GM21447 (cell line): ENCODE results near the gene CASS4.
A peak's percentile ranks its signal among the peaks of the same experiment; 100 is the strongest.
"Not testable (repeated sequence)": the region's sequence is repeated elsewhere in the genome, so short reads cannot be mapped to it uniquely, and the experiment has no call there.

ENCODE experiments used
- ATAC-seq: cut with Tn5 transposase; IDR thresholded peaks from one replicate; pipeline ENCODE4 v1.9.1; 2021; ENCODE audit not compliant: unreplicated experiment

CASS4 gene

DNA sequence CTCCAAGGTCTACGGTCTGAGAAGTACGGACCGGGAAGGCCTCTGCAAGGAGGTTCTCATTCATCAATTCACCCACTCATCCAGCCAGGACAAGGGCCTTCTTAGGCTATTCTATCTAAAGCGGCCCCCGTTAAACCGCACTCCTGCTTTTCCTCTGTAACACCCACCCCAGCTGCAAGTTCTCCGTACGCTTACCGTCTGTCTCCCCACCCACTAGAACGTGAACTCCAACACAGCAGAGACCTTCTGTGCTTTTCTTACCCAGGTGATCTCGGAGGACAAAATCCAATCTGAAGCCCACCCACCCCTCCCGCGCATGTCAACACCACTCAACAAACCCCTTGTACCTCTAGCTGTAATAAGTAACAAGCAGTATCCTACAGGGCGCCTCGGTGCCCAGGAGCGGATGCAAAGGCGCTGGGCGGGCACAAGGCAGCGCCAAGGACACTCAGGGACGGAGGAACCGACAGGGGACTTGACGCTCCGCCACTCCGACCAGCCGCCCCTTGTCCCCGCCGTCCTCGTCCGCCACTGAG is 20.4 kb upstream of the CASS4 start:
- peak; percentile 37 for ATAC-seq

DNA sequence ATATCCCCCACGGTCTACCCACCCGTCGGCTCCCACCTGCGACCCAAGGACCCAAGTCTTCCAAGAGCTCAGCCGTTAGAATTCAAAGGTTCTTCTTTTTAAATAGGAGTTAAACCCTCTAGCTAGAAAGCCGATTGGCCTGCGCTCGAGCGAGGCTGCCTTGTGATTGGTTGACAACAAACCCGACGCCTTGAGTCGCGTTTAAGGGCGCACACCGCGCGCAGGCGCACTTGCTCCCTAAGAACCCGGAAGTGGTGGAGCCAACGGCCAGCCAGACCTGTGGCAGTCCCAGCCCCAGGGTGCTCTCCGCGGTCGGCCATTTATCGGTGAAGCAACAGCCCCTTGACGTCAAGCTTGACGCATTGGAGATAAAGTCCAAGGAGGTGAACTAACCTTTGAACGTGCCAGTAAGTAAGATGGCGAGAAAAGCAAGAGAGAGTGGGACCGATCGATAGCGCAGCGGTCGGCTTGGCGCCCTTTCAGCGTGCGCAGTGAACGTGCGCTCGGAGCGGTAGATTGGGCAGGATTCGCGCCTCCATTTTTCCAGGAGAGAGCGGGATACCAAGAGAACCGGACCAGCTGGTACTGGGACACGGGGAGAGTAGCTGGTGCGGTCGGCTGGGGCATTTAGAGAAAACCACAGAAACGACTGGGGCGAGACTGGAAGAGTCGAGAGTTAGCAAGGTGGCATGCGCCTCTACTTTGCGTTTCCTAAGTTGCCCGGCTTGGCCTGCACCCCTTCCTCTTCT is 19.8 kb upstream of the CASS4 start, which contains the start of the genes AURKA and CSTF1:
TSS of gene AURKA (minus strand) at position 84 of the 749 bp plus-strand sequence. CDS start 4,018 bp downstream, outside the sequence.
TSS of gene CSTF1 (plus strand) at position 514 of the 749 bp plus-strand sequence. CDS start 2,908 bp downstream, outside the sequence.
- peak; percentile 89 for ATAC-seq

DNA sequence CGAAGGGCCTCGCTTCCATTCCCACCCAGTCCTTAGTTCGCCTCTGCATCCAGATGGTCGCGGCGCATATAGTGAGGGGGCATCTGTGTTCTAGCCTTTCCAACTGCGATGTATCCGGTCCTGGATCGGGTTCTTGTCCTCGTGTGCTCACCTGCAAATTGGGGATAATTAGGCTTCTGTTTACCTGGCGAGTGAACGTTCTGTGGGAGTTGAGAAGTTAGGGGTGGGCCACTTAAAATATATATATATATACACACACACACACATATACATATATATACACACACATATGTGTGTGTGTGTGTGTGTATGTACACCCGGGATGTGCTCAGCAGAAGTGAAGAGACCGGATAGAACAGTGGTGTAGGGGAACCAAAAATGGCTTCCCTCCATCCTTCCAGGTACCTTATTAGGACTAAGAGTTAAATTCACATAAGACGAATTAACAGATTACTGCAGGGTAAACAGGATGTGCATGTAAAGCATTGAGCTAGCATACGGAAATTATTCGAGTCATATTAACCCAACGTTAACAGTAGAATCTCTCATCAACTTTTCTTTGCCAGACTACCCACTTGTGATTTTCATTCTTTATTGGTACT is 19.1 kb upstream of the CASS4 start:
- ATAC-seq = no peak

DNA sequence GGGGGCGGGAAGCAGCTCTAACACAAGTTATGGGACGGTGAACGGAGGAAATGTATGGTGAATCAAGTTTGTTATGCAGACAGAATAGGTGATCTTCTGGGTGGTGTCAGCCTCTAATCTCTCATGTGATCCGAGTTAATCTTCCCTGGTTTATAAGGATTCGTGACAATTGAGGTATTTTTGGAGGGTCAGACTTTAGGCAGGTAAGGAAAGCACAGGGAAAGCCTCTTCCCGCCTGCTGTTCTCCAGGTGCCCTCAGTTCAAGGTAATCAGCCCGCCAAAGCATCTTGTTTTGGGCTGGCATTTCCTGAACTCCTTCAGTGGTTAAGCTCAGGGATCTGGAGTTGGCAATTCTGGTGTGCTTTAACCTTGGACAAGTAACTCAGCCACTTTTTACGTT is 18.4 kb upstream of the CASS4 start:
- ATAC-seq = no peak

DNA sequence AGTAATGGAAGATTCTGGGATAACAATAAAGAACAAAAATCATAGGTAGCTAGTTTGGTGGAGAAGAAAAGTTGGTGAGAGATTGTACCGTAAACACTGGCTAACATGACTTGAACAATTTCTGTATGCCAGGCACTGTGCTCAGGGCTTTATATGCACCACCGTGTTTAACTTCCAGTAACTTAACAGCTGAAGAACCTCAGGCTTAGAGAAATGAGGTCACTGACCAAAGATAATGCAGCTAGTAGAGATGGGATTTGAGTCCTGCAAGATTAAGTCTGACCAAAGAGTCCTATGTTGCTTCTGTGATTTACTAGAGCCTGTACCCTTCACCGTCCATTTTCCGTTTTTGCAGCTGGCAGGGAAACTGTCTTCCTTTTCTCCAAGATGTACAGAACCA is 16.9 kb upstream of the CASS4 start:
- ATAC-seq = no peak

DNA sequence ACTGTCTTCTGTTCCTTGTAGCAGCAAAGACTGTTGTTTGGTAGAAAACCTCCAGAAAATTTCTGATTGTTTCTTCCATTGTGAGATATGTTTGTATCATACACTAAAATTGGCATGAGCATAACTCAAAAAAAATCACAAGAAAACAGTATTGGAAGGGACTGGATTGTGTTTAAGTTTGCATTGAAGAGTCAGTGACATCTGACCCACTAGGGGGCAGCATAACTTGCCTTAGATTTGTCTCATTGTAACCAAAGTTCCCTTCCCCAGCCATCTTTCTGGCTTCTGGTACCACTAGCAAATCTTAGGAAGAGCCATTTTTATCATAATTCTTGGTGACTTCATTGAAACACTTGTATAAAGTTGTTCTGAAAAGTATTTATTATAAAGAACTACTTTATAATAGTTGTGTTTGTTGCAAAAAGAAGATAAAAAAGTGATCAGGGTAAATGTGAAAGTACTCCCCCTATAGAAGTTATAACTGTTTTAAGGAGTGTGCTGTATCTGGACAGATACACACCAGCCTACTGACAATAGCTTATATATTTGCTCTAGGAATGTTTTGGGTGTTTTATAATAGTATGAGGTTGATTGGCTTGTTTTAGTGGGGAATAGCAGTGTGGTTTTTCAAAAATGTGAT is 11.9 kb upstream of the CASS4 start:
- no peak for ATAC-seq

DNA sequence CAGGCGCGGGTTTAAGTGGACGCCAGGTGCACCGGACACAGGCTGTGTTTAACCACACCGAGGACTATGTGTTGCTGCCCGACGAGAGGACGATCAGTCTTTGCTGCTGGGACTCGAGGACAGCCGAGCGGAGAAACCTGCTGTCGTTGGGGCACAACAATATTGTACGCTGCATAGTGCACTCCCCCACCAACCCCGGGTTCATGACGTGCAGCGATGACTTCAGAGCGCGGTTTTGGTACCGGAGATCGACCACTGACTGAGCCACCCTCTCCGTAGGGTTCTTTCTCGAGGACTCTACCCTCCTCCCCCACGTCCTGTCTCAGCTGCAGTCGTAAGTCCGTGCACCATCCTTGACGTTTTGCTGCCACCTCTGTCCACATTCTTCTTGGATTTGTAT is 8.6 kb upstream of the CASS4 start:
- no peak for ATAC-seq

DNA sequence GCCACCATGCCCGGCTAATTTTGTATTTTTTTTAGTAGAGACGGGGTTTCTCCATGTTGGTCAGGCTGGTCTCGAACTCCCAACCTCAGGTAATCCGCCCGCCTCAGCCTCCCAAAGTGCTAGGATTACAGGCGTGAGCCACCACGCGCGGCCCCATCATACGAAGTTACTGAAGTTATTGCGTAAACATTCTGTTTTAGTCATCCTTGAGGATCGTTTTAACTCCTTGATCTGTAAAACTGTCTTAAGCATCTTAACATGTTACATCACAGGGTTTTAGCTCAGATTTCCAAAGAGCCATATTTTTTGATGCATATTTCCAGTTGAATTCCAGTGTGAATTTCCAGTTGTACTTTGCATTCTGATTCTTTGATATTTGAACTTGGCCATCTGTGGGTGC is 6.7 kb upstream of the CASS4 start:
- ATAC-seq = not testable (repeated sequence)

DNA sequence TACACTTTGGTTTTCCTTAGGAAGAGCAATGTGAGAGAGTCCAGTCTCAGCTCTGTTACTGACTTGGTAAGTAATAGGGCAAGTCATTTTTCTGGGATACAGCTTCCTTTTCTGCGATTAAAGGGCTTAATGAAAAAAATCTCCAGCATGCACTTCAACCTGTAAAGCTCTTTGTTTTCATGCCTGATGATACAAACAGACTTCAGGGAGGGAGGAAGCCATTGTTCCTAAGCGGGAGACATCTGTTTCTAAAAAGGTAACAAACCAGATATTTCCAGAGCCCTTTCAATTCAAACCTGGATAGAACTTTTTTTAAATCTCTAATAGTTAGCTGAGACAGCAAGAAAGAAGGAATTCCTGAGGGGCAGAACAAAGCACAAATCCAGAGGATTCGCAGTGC is 5.2 kb upstream of the CASS4 start:
- no peak for ATAC-seq

DNA sequence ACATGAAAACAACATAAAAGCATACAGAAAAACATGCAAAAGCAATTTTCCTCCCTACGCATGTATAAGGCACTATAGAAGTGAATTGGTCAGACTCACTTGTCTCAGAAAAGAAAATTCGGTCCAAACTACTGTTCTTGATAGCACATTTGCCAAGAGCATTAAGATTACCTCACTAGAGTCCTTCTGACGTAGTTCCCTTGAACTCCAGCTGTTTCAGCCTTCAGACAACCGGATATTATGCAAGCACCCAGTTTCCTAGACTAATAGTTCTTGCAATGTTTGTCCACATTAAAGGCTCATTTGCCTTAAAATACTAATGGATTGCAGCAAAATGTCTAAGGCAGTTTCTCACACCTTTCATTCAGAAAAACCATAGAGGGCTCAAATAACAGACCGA is 2.5 kb upstream of the CASS4 start:
- no peak for ATAC-seq

DNA sequence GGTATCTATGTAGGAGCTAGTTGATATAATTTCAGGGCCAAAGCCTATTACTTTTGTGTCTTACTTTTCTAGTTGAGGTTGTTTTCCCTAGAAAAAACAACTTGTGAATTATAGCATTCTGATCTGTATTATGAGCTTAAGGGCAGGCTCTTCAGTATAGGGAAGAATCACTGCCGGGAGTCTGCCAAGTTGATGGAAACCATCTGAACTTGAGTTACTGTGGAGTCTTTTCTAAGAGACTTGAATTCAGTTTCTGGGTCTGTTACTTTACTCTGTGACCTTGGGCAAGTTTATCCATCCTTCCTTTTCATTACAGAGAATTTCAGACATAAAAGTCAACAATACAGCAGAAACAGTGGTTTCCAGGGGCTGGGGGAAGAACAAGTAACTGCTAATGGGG is 2.1 kb upstream of the CASS4 start:
- ATAC-seq = no peak

DNA sequence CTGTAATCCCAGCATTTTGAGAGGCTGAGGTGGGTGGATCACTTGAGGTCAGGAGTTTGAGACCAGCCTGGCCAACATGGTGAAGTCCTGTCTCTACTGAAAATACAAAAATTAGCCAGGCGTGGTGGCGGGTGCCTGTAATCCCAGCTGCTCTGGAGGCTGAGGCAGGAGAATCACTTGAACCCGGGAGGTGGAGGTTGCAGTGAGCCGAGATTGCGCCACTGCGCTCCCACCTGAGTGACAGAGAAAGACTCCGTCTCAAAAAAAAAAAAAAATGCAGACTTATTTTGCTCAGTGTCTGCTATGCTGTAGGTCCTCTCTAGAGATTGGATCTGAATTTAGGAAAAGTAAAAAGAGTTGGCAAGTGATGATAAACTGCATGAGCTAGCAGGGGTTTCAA is 773 bp upstream of the CASS4 start:
- ATAC-seq = not testable (repeated sequence)

DNA sequence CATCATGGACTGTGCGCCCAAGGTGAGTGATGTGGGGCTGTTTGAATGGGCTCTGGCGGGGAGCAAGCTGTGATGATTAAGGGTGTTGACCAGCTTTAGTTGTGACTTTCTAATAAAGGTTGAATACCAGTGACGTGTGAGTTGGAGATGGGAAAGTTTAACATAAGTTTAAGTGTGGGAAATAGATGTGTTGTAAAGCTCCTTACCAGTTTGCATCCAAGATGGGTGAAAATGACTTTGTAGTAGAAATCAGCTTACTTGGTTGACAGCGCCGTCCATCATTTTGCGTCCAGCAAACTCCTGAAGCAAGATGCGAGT is 372 bp downstream of the CASS4 start:
- no peak for ATAC-seq

DNA sequence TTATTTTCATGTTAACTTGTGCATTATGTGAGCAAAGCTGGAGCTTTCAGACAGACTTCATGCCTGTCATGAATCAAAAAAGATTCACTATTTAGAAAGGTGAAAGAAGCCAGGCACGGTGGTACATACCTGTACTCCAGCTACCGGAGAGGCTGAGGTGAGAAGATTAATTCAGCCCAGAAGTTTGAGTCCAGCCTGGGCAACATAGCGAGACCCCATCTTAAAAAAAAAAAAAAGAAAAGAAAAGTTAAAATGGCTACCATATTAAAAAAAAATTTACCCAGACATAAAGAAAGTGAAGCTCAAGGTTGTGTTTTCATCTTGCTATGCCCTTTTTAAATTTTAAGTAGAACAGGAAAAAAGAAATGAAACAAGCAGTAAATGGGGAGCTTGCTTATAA is 889 bp downstream of the CASS4 start:
- ATAC-seq = no peak

DNA sequence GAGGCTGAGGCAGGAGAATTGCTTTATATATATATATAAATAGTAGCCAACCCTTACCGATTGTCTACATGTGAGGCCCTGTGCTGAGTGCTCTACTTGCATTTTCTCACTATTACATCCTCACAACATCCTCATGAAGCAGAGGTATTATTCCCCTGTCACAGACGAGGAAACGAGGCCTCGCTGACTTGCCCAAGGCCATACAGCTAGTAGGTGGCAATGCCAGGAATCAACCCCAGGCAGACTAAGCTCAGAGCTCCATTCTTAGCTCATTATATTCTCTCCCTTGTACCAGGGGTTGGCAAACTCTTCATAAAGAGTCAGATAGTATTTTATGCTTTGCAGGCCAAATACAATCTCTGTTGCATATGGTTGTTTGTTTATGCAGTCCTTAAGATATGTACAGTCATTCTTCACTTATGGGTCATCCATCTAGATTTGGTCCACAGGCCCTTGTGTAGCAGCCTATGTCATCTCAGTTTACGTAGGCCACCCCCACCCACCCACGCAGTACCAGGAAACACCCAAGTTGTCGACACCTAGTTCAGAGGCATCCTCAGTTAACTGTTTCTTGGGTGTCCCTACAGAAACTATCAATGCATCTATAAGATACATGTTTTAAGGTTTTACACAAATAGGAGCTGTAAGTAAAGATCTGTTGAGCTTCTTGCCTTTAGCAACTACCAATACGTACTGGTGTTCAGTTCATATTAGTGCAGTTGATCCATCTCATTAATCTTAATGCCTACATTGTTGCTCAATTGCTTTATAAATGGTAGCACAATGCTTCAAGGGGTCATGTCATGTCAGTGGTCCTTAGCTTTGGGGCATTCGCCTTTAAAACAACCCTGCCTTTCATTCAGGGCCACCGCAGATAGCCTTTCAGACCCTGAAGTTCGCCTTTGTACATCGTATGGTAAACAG is 3.0 kb downstream of the CASS4 start:
- no peak for ATAC-seq

DNA sequence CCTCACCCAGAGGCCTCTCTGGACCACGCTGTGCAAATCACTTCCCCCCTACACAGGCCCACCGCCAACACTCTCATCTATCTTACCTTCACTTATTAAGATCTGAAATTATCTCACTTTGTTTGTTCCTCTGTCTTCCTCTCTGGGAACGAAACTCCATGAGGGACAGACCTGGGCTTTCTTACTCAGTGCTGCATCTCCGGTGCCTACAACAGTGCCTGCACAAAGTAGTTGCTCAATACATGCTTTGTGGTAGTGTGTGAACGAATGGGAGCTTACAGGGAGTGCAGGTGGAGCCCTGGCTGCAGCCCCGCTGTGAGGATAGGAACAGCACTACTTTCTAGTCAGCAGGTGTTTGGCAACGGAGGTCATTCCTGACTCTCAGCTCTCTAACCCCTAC is 5.3 kb downstream of the CASS4 start:
- no peak for ATAC-seq

DNA sequence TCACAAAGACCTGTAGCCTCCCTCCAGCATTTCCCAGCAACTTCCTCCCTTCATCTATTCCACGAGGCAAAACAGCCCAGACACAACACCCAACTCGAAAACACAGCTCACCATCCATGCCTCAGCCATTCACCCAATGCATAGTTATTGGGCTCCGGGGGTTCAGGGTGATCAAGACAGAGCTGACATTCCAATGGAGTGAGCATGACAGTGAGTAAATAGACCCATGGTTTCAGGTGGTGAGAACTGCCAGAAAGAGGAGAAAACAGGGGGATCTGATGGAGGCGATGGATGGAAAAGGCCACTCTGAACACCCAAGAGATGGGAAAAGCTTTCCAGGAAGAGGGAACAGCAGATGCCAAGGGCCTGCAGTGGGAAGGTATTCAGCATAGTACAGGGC is 5.9 kb downstream of the CASS4 start:
- ATAC-seq = no peak

DNA sequence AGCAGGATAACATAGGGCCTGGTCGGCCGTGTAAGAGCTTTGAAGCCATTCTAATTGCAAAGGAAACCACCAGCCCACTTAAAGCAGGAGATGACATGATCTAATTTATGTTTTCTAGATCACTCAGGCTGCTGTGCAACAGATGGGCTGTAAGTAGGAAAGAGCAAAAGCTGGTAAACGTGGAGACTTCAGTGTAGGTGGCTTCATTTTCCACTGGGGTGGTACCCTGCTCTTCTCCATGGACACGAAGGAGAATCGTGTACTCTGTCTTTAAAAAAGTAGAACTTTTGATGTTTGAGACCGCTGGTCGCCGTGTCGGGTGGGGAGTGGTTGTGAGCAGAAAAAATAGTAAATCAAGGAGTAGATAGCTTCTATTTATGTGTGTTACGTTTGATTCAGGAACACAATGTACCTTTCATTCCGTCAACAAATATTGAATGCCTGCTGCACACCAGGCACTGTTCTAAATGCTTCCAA is 6.4 kb downstream of the CASS4 start:
- no peak for ATAC-seq

DNA sequence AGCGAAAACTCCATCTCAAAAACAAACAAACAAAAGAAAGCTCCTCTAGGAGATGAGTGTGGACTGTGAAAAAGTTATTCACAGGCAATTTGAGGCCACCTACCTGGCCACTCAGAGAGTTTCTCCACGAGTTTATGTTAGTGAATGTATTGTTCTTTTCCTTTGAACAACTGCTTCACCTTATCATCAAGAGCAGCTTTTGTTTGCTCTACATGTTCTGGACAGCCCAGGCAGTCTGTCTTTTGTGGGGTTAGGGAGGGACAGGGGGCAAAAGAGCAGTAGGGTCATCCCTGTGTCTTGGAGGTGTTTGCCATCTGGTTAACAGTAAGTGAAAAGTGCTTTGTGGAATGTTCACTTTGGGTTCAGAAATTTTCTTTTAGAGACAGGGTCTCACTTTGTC is 8.0 kb downstream of the CASS4 start:
- ATAC-seq = no peak

DNA sequence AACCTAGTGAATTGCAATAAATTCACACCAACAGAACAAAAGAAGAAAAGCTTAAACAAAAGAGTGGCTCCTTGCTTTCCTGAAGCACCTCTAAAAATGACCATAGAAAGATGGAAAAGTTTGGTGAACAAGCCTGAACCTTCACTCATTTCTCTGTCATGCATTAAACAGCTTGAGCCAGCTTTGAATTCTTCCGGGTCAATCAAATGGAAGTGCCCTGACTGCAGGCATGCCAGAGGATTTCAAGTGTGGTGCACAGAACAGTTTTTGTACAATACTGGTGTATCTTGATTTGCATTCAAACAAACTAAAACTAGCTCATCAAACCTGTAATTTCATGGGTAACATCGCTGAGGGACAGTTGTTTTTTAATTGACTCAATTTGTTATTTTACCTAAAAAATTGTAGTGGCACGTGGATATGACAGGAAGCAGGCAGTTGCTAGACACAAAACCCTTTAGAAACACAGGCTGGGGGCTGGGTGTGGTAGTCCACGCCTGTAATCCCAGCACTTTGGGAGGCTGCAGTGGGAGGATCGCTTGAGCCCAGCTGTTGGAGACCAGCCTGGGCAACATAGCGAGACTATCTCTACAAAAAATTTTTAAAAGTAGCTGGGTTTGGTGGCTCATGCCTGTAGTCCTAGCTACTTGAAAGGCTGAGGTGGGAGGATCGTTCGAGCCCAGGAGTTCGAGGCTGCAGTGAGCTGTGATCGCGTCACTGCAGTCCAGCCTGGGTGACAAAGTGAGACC is 9.1 kb downstream of the CASS4 start:
- no peak for ATAC-seq
